HG03354 (cell line): Measurements from ENCODE around the gene ZNF17.

Experiments
- ATAC-seq: cut with Tn5 transposase; IDR thresholded peaks from one replicate; pipeline ENCODE4 v1.9.1; 2021; ENCODE audit warnings: mild to moderate bottlenecking; ENCODE audit not compliant: unreplicated experiment, poor library complexity, severe bottlenecking

The ZNF17 gene

GRCh38 chr19:57419439-57419838 lies 8.5 kb downstream of the ZNF17 start:
- ATAC-seq: no peak

GRCh38 chr19:57421037-57421436 lies 10.1 kb downstream of the ZNF17 start:
- ATAC-seq: no peak

GRCh38 chr19:57434386-57435061 lies 23.6 kb downstream of the ZNF17 start:
- peak; percentile 24 for ATAC-seq

- ATAC-seq: peak; percentile 98
These were observed 24.4 kb downstream of the ZNF17 start, which contains the start of gene ZNF749 for GRCh38 chr19:57435062-57435978. Gene ZNF749 (plus strand): TSS chr19:57435325. CDS start chr19:57435579, 254 bp downstream.

GRCh38 chr19:57436417-57436816 lies 25.5 kb downstream of the ZNF17 start:
- no peak for ATAC-seq

- ATAC-seq: no peak
These were observed 27.0 kb downstream of the ZNF17 start for GRCh38 chr19:57437931-57438330.

GRCh38 chr19:57438925-57439324 lies 28.0 kb downstream of the ZNF17 start:
- no peak for ATAC-seq

GRCh38 chr19:57441979-57442752 lies 31.2 kb downstream of the ZNF17 start:
- ATAC-seq: no peak

- ATAC-seq: no peak
These were observed 32.2 kb downstream of the ZNF17 start for GRCh38 chr19:57443121-57443696.

GRCh38 chr19:57452307-57452706 lies 41.3 kb downstream of the ZNF17 start:
- ATAC-seq: no peak

GRCh38 chr19:57465680-57466381 lies 54.9 kb downstream of the ZNF17 start:
- ATAC-seq: no peak

- ATAC-seq: no peak
These were observed 55.5 kb downstream of the ZNF17 start for GRCh38 chr19:57466489-57466888.
